Stimulated activated CD8-positive, alpha-beta memory T cell treated with anti-CD3 and anti-CD28 coated beads, Interleukin-15, amount 100 ng/mL, for 4 hours (primary cell): ENCODE results near the gene MAPK1.
"Not testable (repeated sequence)": the region's sequence is repeated elsewhere in the genome, so short reads cannot be mapped to it uniquely, and the experiment has no call there.

Source experiments
- DNase-seq, 2 donors: peaks; one replicate each; pipeline ENCODE4 v3.0.0-alpha.2; 2020; ENCODE audit warnings: low read depth in 2 of 2

Gene MAPK1

DNA sequence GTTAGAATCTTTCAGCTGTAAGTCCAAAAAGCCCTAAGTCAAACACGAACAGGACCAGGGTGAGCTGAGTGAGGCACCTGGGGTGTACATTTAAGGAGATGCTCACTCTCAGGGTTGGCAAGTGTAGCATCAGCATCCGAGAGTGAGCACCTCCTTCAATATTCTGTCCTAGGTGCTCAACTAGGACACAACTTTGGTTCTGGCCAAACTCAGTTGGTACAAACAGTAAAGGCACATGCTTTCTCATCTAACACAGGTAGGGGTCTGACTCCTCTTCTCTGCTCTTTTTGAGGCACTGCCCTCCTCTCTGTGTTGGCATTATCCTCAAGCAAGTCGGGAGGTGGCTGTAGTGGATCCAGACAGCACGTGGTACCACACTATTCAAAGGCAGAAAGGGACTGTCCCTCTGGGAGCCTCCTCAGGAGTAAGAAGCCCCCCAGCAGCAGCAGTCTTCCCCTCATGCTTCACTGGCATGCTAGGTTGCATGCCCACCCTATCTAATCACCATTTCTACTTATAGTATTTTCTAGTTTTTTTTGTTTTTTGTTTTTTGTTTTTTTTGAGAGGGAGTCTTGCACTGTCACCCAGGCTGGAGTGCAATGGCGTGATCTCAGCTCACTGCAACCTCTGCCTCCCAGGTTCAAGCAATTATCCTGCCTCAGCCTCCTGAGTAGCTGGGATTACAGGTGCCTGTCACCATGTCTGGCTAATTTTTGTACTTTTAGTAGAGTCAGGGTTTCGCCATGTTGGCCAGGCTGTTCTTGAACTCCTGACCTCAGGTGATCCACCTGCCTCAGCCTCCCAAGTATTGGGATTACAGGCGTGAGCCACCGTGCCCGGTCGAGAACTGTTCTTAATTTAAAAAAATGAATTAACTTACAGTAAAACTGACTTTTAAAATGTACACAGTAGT lies 14.7 kb upstream of the MAPK1 start:
- DNase-seq = no peak

DNA sequence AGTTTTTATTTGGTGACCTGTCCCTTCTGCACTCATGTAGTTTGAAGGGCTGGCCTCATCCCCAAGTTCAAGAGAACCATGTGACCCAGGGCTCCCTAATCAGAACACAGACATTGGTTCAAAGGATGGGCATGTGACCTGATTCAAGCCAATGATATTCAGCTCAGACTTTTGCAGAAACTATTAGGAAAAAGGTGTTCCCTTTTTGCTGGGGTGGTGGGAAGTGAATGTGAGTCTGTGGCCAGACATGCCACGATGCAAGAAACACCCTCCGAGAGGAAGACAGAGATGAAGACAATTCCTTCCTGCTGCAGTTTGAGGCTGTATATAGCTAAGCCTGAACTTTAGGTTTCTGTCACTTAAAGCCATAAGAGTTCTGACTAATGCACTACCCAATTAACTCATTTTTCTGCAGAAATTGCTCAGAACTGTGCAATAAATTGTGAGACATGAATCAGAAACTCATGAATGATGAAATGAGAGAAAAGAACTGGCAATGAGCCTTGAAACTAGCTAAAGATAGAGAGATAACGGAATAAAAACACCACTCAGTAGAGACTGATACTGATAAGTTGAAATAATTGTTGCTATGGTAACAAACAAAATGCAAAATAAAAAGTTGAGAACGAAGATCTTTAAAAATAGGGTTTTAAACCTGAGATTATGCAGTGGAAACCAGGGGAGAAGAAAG lies 9.2 kb upstream of the MAPK1 start:
- no peak for DNase-seq

DNA sequence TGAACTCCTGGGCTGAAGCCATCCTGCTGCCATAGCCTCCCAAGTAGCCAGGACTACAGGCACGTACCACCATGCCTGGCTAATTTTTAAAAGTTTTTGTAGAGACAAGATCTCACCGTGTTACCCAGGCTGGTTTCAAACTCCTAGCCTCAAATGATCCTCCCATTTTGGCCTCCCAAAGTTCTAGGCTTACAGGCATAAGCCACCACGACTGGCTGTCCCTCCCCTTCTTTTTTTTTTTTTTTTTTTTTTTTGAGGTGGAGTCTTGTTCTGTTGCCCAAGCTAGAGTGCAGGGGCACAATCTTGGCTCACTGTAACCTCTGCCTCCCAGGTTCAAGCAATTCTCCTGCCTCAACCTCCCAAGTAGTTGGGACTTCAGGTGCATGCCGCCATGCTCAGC lies 7.5 kb upstream of the MAPK1 start:
- not testable (repeated sequence) for DNase-seq

GRCh38 chr22:21873619-21874018 lies 6.2 kb upstream of the MAPK1 start:
- no peak for DNase-seq

GRCh38 chr22:21872741-21873140 lies 5.3 kb upstream of the MAPK1 start:
- not testable (repeated sequence) for DNase-seq

- no peak for DNase-seq
These were observed 1.2 kb upstream of the MAPK1 start for GRCh38 chr22:21868651-21869050.

DNA sequence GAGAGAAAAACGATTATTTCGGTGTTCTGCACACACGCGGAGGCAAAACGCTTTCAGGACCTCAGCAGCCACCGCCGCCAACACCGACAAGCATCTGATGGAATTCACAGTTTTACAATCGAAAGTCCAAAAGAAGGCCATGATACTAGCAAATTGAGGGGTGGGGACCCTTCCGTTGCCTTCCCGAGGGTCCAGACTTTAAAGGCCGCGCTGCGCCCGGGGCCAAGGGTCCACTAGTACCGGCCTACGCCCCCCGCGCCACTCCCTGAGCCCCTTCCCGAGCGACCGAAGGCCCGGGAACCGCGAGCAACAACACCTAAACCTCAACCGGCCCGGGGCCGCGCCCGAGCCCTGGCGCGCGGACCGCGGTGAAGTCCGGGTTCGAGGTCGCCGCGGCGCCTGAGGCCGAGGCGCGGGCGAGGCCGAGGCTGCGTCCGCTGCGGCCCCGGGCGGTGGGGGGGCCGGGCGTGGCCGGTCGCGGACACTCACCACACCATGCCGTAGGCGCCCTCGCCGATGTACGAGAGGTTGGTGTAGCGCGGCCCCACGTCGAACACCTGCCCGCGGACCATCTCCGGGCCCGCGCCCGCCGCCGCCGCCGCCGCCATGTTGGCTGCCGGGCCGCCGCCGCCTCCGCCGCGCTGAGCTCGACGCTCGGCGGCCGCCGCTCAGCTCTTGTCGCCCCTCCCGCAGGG lies 465 bp downstream of the MAPK1 start:
- DNase-seq = no peak

- DNase-seq = no peak
These were observed 2.4 kb downstream of the MAPK1 start for GRCh38 chr22:21865041-21865440.

DNA sequence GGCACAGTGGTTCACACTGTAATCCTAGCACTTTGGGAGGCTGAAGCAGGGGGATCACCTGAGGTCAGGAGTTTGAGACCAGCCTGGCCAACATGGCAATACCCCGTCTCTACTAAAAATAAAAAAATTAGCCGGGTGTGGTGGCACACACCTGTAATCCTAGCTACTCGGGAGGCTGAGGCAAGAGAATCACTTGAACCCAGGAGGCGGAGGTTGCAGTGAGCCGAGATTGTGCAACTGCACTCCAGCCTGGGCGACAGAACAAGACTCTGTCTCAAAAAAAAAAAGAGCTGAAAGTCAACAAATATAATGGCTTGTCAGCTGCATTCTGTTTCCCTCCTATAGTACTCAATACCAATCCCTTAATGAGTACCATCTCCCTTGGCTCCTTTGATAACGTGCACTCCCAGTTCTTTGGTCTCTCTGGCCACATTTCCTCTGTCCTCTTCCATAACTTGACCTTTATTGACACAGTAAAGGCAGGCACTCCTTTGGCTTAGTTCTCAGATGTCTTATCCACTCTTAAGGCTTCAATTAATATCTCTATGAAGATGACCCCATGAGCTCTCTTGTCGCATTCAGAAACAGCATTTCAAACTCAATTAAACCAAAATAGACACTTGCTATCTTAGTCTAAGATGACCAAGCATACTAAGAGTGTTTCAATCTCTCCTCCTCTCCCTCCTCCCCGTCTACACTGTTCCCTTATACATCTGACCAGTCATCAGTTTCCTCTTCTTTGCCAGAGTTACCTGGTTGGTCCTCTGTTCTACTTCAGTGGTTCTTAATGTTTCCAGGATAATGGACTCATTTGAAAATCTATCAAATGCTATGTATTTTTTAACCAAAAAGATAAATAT lies 4.8 kb downstream of the MAPK1 start:
- DNase-seq = no peak

- DNase-seq = no peak
These were observed 5.6 kb downstream of the MAPK1 start for GRCh38 chr22:21861851-21862250.

DNA sequence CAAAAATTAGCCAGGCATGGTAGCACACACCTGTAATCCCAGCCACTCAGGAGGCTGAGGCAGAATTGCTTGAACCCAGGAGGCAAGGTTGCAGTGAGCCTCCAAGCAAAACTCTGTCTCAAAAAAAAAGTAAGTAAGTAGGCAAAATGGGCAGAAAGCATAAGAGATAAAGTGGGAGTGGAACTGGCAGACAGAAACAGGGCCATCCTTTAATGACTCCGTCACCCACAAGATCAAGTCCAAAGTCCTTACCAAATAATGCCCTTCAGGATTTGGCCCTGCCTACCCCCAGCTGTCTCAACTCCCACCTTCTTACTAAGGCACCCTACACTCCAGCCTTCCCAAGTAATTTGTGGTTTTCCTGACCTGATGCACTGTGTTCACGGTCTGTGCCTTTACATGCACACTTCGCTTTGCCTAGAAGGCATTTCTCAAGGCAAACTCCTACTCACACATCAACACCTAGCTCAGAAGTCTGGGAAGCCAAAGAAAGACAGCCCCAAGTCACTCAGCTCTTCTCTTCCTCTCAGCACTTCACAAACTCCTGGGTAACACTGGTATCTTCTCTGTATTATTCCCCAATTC lies 6.1 kb downstream of the MAPK1 start:
- DNase-seq = no peak

GRCh38 chr22:21860491-21861039 lies 6.9 kb downstream of the MAPK1 start:
- no peak for DNase-seq

DNA sequence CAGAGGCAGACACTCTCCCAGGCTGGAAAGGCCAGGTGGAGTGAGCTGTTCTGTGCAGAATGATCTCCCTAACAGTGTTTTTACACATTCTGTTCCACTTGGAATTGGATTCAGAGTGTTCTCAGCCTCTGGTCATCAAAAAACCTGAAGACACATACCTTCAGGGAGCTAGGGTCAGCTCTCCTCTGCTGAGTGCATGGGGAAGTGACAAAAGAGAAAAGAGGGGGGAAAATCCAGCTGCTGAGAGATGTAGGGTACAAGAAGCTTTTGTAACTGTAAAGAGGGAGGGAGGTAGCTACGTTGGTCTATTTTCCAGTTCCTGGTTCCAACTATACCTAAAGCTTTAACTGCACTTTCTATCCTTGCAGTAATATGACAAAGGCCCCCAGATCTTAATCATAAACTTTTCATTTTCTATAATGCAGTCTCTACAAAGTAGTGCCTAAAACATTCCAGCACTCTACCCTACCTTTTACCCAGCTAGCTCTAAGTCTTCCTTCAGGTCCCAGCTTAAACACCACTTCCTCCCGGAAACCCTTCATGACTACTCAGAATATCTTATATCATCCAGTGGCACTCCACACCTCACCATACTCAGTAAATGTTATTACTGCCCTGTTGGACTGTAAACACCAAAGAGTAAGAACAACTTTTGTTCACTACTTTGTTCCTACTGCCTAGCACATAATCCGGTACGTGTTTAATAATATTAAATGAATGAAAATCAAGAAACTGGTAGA lies 9.2 kb downstream of the MAPK1 start:
- no peak for DNase-seq

DNA sequence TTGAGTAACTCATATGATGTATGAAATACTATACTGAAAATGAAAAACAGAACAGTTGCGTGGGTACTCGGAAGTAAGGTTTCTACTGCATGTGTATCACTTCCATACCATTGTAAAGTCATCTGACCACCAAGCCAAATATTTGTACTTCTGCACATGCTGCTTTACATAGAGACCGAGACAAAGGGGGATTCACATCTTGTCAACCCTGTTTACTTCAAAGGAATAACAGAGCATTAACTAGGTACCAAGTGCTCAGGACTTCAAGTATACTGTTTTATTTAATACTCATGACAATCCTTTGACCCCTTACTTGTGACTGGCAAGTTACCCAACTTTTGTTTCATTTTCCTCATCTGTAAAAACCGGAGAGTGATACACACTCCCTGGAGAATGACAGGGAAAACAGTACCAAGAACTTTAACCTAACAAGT lies 9.9 kb downstream of the MAPK1 start:
- DNase-seq = no peak

GRCh38 chr22:21856868-21857267 lies 10.6 kb downstream of the MAPK1 start:
- no peak for DNase-seq

- no peak for DNase-seq
These were observed 11.2 kb downstream of the MAPK1 start for GRCh38 chr22:21856197-21856596.

GRCh38 chr22:21855676-21856075 lies 11.8 kb downstream of the MAPK1 start:
- no peak for DNase-seq

DNA sequence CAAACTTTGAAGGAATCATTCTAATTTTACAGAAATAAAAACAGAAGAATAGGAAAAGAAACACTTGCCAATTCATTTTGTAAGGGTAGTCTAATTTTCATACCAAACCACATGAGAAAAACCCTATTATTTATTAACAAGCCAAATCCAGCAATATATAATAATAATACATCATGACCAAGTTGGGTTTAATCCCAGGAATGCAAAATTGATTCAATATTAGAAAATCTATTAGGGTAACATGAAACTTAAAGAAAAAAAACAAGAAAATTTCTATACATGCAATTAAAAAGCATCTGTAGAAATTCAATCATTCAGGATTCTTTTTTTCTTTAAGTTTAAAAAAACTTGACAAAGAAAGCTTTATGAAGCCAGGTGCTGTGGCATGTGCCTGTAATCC lies 16.8 kb downstream of the MAPK1 start:
- no peak for DNase-seq

DNA sequence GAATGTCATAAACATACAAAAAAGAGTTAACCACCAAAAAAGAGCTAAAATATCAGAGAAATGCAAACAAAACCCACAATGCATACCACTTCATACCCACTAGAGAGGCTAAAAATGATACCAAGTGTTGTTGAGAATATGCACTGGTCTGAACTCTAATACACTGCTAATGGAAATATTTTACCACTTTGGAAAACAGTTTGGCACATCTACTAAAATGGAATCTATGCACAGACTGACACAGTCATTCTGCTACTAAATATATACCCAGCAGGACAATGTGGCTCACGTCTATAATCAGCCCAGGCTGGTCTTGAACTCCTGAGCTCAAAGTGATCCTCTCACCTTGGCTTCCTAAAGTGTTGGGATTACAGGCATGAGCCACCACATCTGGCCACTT lies 18.0 kb downstream of the MAPK1 start:
- DNase-seq = no peak

GRCh38 chr22:21848057-21848456 lies 19.4 kb downstream of the MAPK1 start:
- not testable (repeated sequence) for DNase-seq
